ENCODE results near the gene SLC25A1.

DNA sequence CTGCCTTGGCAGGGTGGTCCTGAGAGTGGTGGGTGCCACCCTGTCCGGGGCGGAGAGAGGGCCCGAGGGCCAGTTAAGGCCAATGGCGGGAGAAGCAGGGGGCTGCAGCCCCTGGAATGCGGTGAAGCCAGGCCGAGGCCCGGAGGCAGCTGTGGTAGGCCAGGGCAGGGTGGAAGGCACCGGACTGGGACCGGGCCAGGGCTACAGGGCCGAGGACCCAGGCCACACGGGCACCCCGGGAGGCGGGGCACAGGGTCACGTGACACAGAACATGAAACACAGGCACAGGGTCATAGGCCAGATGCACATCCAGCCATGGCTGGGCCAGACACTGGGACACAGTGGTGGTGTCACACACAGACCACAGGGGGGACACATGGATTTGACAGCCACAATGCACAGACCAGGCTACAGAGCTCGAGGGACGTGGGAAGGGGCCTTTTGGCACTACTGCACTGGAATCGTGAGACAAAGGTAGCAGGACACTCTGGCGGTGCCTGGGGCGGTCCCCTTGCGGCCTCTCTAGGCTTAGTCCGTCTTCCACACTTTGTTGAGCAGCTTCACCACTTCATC lies 2.8 kb downstream of the SLC25A1 start:
- TF ChIP-seq RBBP5 (conservative IDR thresholded peaks at IDR 0.05): no peak
- TF ChIP-seq NR2C2 (IDR thresholded peaks at IDR 0.05; ENCODE audit: borderline replicate concordance, control insufficient read depth, insufficient read length, low read depth): no peak
- no peak for TF ChIP-seq POLR2AphosphoS5 (IDR thresholded peaks at IDR 0.05; ENCODE audit: low read length)

Data from GM12878 (cell line).